Neural cell (in vitro differentiated cells): ENCODE data around the gene HOXC6. TPM values are rescaled to one million over a fixed set of nuclear protein-coding genes. Genes with fewer than 3 reads are reported as not detected.

Experiments used
- H2AFZ ChIP-seq: fragments of 200-600, 300-800 bp; sonication (generic), shearing (Covaris generic); 2 replicates; pipeline ENCODE4 v1.6.0; 2014; ENCODE audit warnings: low read depth, mild to moderate bottlenecking, antibody characterized with exemption, low read length, moderate library complexity
- H3F3A ChIP-seq: fragments of 200-600 bp; shearing (Covaris generic); 2 replicates; pipeline ENCODE4 v1.6.1; 2016; ENCODE audit warnings: mild to moderate bottlenecking, moderate library complexity, mixed read lengths, antibody characterized with exemption, low read length; ENCODE audit not compliant: insufficient read depth, poor library complexity, severe bottlenecking
- H3K27ac ChIP-seq: fragments of 200-600, 300-800 bp; sonication (generic), shearing (Covaris generic); 2 replicates; pipeline ENCODE4 v1.5.1; 2014; ENCODE audit warnings: mild to moderate bottlenecking, low read length, moderate library complexity
- H3K27me3 ChIP-seq: fragments of 300-800, 200-600 bp; sonication (generic), shearing (Covaris generic); 2 replicates; pipeline ENCODE4 v1.6.0; 2014; ENCODE audit warnings: mild to moderate bottlenecking, low read depth, low read length, moderate library complexity; ENCODE audit not compliant: insufficient read depth
- H3K36me3 ChIP-seq: fragments of 300-800, 200-600 bp; sonication (generic), shearing (Covaris generic); 2 replicates; pipeline ENCODE4 v1.5.1; 2014; ENCODE audit warnings: mild to moderate bottlenecking, antibody characterized with exemption, low read length, moderate library complexity; ENCODE audit not compliant: insufficient read depth
- H3K4me2 ChIP-seq: fragments of 300-800, 200-600 bp; sonication (generic), shearing (Covaris generic); 2 replicates; pipeline ENCODE4 v1.6.0; 2014; ENCODE audit warnings: mild to moderate bottlenecking, low read length
- H3K4me3 ChIP-seq: fragments of 300-800, 200-600 bp; sonication (generic), shearing (Covaris generic); 2 replicates; pipeline ENCODE4 v1.5.1; 2014; ENCODE audit warnings: mild to moderate bottlenecking, low read length, moderate library complexity
- H3K79me2 ChIP-seq: fragments of 200-600 bp; shearing (Covaris generic); replicated peaks from 2 replicates; pipeline ENCODE4 v1.6.0; 2014; ENCODE audit warnings: mild to moderate bottlenecking, low read length, moderate library complexity; ENCODE audit not compliant: insufficient read depth
- H3K9ac ChIP-seq: fragments of 300-800, 200-600 bp; sonication (generic), shearing (Covaris generic); 2 replicates; pipeline ENCODE4 v1.6.1; 2016; ENCODE audit warnings: mild to moderate bottlenecking, low read length, mixed read lengths
- H3K9me2 ChIP-seq: fragments of 200-600 bp; shearing (Covaris generic); 2 replicates; pipeline ENCODE4 v1.6.1; 2016; ENCODE audit warnings: mild to moderate bottlenecking, low read length, mixed read lengths; ENCODE audit not compliant: insufficient read depth
- H3K9me3 ChIP-seq: fragments of 200-600, 300-800 bp; sonication (generic), shearing (Covaris generic); 2 replicates; pipeline ENCODE4 v1.6.1; 2016; ENCODE audit warnings: mild to moderate bottlenecking, mixed run types, low read length, moderate library complexity, mixed read lengths
- H4K20me1 ChIP-seq: fragments of 200-600 bp; shearing (Covaris generic); 2 replicates; pipeline ENCODE4 v1.6.1; 2016; ENCODE audit warnings: mild to moderate bottlenecking, mixed run types; ENCODE audit not compliant: insufficient read depth
- EP300 ChIP-seq: fragments of 450-650 bp; conservative IDR thresholded peaks from 2 replicates; pipeline ENCODE4 v1.6.1; 2014; ENCODE audit warnings: antibody characterized with exemption, mild to moderate bottlenecking, moderate library complexity; ENCODE audit not compliant: poor library complexity, severe bottlenecking
- EZH2 ChIP-seq: fragments of 200-600, 300-800 bp; shearing (Covaris generic), sonication (generic); IDR thresholded peaks from 2 replicates; pipeline ENCODE4 v1.6.1; 2014; ENCODE audit warnings: antibody characterized with exemption, low read length, borderline replicate concordance, mild to moderate bottlenecking; ENCODE audit not compliant: insufficient read depth, poor library complexity, severe bottlenecking
- MXI1 ChIP-seq: fragments of 450-650 bp; conservative IDR thresholded peaks from 2 replicates; pipeline ENCODE4 v1.6.1; 2014; ENCODE audit warnings: antibody characterized with exemption, mild to moderate bottlenecking; ENCODE audit not compliant: poor library complexity, severe bottlenecking
- POLR2AphosphoS5 ChIP-seq: IDR thresholded peaks from 2 replicates; pipeline ENCODE4 v1.6.1; 2012
- RAD21 ChIP-seq: fragments of 450-650 bp; conservative IDR thresholded peaks from 2 replicates; pipeline ENCODE4 v1.6.1; 2014; ENCODE audit warnings: antibody characterized with exemption, mild to moderate bottlenecking, moderate library complexity
- REST ChIP-seq: IDR thresholded peaks from 2 replicates; pipeline ENCODE4 v1.6.1; 2012; ENCODE audit warnings: borderline replicate concordance
- SMC3 ChIP-seq: fragments of 450-650 bp; conservative IDR thresholded peaks from 2 replicates; pipeline ENCODE4 v1.6.1; 2014; ENCODE audit warnings: antibody characterized with exemption, mild to moderate bottlenecking, moderate library complexity; ENCODE audit not compliant: poor library complexity
- TAF1 ChIP-seq: IDR thresholded peaks from 2 replicates; pipeline ENCODE4 v1.6.1; 2012; ENCODE audit warnings: low read depth
- polyA plus RNA-seq: library from polyadenylated mRNA; depleted of rRNA; stranded (reverse); fragments of >200 nt; gene quantifications from 2 replicates; pipeline ENCODE4 v1.2.3, GENCODE V29; 2014
- TF ChIP-seq, protein P1 (sequence below): fragments of 450-650 bp; IDR thresholded peaks from 2 replicates; pipeline ENCODE4 v1.5.1; 2014; ENCODE audit warnings: antibody characterized with exemption, mild to moderate bottlenecking, moderate library complexity; ENCODE audit not compliant: poor library complexity, severe bottlenecking

HOXC6 gene
- polyA plus RNA-seq, 1 donor from 2014 or later, result not detected

- Histone ChIP-seq H3K27ac (no peak overlapping the region), H3F3A (no peaks in the 10 kb centered on the region), H3K27me3 (peaks cover 100% of the 10 kb centered on the region), H3K4me3 (no peak overlapping the region), H3K36me3 (no peaks in the 10 kb centered on the region), H3K9me2 (no peaks in the 10 kb centered on the region), H3K4me2 (no peak overlapping the region), H3K9ac (no peak overlapping the region), H3K79me2 (no peaks in the 10 kb centered on the region), H4K20me1 (no peaks in the 10 kb centered on the region), H3K9me3 (no peaks in the 10 kb centered on the region), H2AFZ (no peak overlapping the region)
- TF ChIP-seq REST (no peak), RAD21 (no peak), SMC3 (no peak), EP300 (no peak), POLR2AphosphoS5 (no peak), MXI1 (no peak), TAF1 (no peak)
- TF ChIP-seq, protein P1, sequence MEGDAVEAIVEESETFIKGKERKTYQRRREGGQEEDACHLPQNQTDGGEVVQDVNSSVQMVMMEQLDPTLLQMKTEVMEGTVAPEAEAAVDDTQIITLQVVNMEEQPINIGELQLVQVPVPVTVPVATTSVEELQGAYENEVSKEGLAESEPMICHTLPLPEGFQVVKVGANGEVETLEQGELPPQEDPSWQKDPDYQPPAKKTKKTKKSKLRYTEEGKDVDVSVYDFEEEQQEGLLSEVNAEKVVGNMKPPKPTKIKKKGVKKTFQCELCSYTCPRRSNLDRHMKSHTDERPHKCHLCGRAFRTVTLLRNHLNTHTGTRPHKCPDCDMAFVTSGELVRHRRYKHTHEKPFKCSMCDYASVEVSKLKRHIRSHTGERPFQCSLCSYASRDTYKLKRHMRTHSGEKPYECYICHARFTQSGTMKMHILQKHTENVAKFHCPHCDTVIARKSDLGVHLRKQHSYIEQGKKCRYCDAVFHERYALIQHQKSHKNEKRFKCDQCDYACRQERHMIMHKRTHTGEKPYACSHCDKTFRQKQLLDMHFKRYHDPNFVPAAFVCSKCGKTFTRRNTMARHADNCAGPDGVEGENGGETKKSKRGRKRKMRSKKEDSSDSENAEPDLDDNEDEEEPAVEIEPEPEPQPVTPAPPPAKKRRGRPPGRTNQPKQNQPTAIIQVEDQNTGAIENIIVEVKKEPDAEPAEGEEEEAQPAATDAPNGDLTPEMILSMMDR, result no peak
These were observed 34.3 kb upstream of the HOXC6 start for GRCh38 chr12:53994009-53994263.

DNA sequence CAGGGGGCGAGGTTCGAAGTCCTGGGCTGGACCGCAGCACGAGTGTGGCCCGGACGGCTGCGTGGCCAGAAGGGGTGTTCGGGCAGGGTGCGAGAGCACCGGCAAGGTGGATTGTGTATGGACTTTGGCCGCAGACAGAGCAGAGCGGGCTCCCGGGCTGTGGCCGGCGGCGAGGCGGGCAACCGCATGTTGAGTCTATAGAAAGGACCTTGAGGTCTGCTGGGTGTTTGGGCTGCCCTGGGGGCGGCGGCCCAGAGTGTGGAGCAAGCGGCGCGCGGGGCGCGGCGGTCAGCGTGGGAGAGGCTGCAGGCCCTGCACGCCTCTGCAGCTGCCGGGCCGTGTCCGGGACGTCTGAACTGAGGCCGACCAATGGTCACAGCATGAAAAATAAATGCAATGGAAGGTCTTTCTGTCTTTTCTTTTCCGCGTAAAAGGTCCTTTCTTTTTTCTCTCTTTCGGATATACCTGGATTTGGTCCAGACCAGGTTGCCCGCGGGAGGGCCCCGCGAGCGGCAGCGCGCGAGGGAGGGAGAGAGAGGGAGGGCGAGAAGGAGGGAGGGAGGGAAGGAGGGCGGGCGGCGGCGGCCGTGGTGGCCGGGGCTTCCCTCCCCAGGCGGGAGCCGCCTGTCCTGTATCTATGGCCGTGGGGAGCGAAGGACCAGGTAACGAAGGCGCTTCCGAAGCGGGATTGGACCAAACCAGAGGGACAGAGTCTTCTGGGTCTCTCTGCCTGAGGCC is 33.8 kb upstream of the HOXC6 start:
- no peak overlapping the region for H2AFZ ChIP-seq
- TF ChIP-seq EZH2, result peak; percentile 15
- TF ChIP-seq POLR2AphosphoS5, result no peak
- no peaks in the 10 kb centered on the region for H4K20me1 ChIP-seq
- H3K9ac ChIP-seq, result no peak overlapping the region
- H3K4me2 ChIP-seq, result no peak overlapping the region
- no peaks in the 10 kb centered on the region for H3K9me2 ChIP-seq
- H3K4me3 ChIP-seq, result no peak overlapping the region
- H3F3A ChIP-seq, result no peaks in the 10 kb centered on the region
- no peaks in the 10 kb centered on the region for H3K79me2 ChIP-seq
- H3K27me3 ChIP-seq, result peaks cover 100% of the 10 kb centered on the region
- no peaks in the 10 kb centered on the region for H3K9me3 ChIP-seq
- H3K36me3 ChIP-seq, result no peaks in the 10 kb centered on the region
- H3K27ac ChIP-seq, result no peak overlapping the region

GRCh38 chr12:53995002-53995377 is 33.2 kb upstream of the HOXC6 start:
- no peak overlapping the region for H2AFZ ChIP-seq
- no peak overlapping the region for H3K4me3 ChIP-seq
- no peaks in the 10 kb centered on the region for H4K20me1 ChIP-seq
- H3K9me2 ChIP-seq, result no peaks in the 10 kb centered on the region
- no peak for TF ChIP-seq EP300
- TF ChIP-seq EZH2, result no peak
- TF ChIP-seq REST, result no peak
- no peak for TF ChIP-seq POLR2AphosphoS5
- TF ChIP-seq TAF1, result no peak
- no peak for TF ChIP-seq RAD21
- TF ChIP-seq MXI1, result no peak
- TF ChIP-seq SMC3, result no peak
- TF ChIP-seq, protein P1, result no peak
- H3K4me2 ChIP-seq, result no peak overlapping the region
- H3K9me3 ChIP-seq, result no peaks in the 10 kb centered on the region
- no peak overlapping the region for H3K9ac ChIP-seq
- H3K36me3 ChIP-seq, result no peaks in the 10 kb centered on the region
- no peak overlapping the region for H3K27ac ChIP-seq
- H3K79me2 ChIP-seq, result no peaks in the 10 kb centered on the region
- peaks cover 100% of the 10 kb centered on the region for H3K27me3 ChIP-seq
- H3F3A ChIP-seq, result no peaks in the 10 kb centered on the region
